ENCODE results near the gene ARL8A. TPM values are rescaled to one million over a fixed set of nuclear protein-coding genes. Genes with fewer than 3 reads are reported as not detected.
"Not testable (repeated sequence)": the region's sequence is repeated elsewhere in the genome, so short reads cannot be mapped to it uniquely, and the experiment has no call there.

Gene ARL8A
- total RNA-seq, 2 donors from 2014 or later: 18.1 to 21.0 TPM

DNA sequence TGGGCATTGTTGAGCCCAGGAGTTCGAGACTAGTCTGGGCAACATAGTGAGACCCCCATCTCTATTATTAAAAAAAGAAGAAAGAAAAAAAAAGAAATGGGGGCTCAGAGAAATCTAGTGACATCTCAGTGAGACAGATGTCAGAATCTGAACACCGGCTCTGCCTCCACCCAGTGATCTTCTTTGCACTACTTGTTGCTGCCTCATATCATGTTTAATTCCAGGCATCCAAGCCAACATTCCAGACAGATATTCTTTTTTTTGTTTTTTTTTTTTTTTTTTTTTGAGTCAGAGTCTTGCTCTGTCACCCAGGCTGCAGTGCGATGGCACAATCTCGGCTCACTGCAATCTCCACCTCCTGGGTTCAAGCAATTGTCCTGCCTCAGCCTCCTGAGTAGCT lies 5.0 kb upstream of the ARL8A start:
- ATAC-seq (no peak), DNase-seq (no peak)
- TF ChIP-seq, protein P1, sequence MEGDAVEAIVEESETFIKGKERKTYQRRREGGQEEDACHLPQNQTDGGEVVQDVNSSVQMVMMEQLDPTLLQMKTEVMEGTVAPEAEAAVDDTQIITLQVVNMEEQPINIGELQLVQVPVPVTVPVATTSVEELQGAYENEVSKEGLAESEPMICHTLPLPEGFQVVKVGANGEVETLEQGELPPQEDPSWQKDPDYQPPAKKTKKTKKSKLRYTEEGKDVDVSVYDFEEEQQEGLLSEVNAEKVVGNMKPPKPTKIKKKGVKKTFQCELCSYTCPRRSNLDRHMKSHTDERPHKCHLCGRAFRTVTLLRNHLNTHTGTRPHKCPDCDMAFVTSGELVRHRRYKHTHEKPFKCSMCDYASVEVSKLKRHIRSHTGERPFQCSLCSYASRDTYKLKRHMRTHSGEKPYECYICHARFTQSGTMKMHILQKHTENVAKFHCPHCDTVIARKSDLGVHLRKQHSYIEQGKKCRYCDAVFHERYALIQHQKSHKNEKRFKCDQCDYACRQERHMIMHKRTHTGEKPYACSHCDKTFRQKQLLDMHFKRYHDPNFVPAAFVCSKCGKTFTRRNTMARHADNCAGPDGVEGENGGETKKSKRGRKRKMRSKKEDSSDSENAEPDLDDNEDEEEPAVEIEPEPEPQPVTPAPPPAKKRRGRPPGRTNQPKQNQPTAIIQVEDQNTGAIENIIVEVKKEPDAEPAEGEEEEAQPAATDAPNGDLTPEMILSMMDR (IDR thresholded peaks at IDR 0.05): no peak
- no peak for TF ChIP-seq POLR2A (IDR thresholded peaks at IDR 0.05)
- no peak overlapping the region for H3K4me3 ChIP-seq
- H3K9me3 ChIP-seq: no peaks in the 10 kb centered on the region
- 84 to 89% methylated on average over 4 of the region's 4 CpGs for WGBS, 2 donors
- intact Hi-C loops (cut with DNase I): no loop called here
- no peak overlapping the region for H3K27ac ChIP-seq
- peaks cover 9% of the 10 kb centered on the region for H3K4me1 ChIP-seq
- H3K27me3 ChIP-seq: no peaks in the 10 kb centered on the region
- H3K36me3 ChIP-seq (replicated peaks in 1 of 2; ENCODE audit: insufficient read depth in 1 of 2, low read depth in 2 of 2): no peaks in the 10 kb centered on the region

DNA sequence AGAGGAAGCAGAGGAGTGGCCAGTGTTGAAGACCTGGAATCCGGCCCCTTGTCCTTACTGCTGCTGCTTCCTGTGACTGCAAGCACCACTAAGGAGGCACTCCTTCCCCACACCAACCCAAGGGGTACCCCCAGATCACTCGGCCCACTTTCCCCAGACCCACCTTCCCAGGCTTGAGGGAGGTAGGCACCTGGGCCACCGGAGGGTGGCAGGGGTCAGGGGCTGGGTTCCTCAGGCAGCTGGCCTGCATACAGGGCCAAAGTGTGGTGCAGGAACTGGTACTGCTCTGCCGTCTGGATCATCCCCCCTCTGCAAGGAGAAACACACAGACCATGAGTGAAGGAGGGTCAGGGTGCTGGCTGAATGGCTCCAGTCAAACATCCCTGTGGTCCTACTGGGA lies 3.9 kb upstream of the ARL8A start:
- 62 to 84% methylated on average over 2 to 4 of the region's 4 CpGs for WGBS, 2 donors
- intact Hi-C loops (cut with DNase I): no loop called here
- no peak for DNase-seq
- H3K9me3 ChIP-seq: no peaks in the 10 kb centered on the region
- TF ChIP-seq, protein P1 (IDR thresholded peaks at IDR 0.05): no peak
- no peak for TF ChIP-seq POLR2A (IDR thresholded peaks at IDR 0.05)
- H3K4me1 ChIP-seq: peaks cover 12% of the 10 kb centered on the region
- H3K27me3 ChIP-seq: no peaks in the 10 kb centered on the region
- no peaks in the 10 kb centered on the region for H3K36me3 ChIP-seq (replicated peaks in 1 of 2; ENCODE audit: insufficient read depth in 1 of 2, low read depth in 2 of 2)
- H3K27ac ChIP-seq: no peak overlapping the region
- ATAC-seq: no peak
- H3K4me3 ChIP-seq: no peak overlapping the region

DNA sequence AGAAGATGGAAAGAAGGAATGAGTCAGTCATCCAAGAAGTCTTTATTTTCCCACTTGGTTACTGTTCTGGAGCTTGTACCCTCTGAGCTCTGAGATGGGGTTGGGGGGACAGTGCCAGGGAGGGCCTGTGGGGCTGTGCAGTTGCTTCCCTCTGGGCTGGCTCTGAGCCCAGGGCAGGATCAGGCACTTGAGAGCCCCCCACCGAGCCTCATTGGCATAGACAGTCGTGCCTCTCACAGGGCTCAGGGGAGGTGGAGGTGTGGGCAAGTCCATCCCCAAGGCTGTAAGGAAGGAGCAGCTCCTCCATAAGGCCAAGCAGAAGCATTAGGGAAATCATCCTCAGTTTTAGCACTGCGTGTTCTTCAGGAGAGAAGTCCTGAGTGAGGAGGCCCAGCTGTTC lies 2.5 kb upstream of the ARL8A start:
- intact Hi-C loops (cut with DNase I): no loop called here
- 51 to 63% methylated on average over 3 of the region's 3 CpGs for WGBS, 2 donors
- TF ChIP-seq, protein P1 (IDR thresholded peaks at IDR 0.05): no peak
- no peak for TF ChIP-seq POLR2A (IDR thresholded peaks at IDR 0.05)
- H3K4me3 ChIP-seq: no peak overlapping the region
- no peaks in the 10 kb centered on the region for H3K36me3 ChIP-seq (replicated peaks in 1 of 2; ENCODE audit: insufficient read depth in 1 of 2, low read depth in 2 of 2)
- DNase-seq (no peak), ATAC-seq (no peak)
- peaks cover 24% of the 10 kb centered on the region for H3K4me1 ChIP-seq
- H3K9me3 ChIP-seq: no peaks in the 10 kb centered on the region
- H3K27me3 ChIP-seq: no peaks in the 10 kb centered on the region
- H3K27ac ChIP-seq: no peak overlapping the region

DNA sequence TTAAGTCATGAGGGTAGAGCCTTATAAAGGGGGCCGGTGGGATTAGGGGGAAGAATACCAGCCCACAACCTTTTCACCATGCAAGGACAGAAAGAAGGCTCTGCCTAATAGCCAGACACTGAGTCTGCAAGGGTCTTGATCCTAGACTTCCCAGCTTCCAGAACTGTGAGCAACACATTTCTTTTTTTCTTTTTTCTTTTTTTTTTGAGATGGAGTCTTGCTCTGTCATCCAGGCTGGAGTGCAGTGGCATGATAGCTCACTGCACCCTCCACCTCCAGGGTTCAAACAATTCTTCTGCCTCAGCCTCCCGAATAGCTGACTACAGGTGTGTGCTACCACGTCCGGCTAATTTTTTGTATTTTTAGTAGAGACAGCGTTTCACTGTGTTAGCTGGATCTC lies 1.7 kb upstream of the ARL8A start:
- no peak for ATAC-seq
- Histone ChIP-seq H3K36me3 (replicated peaks in 1 of 2; ENCODE audit: insufficient read depth in 1 of 2, low read depth in 2 of 2) (no peaks in the 10 kb centered on the region), H3K9me3 (no peaks in the 10 kb centered on the region), H3K27me3 (no peaks in the 10 kb centered on the region), H3K4me3 (no peak overlapping the region), H3K27ac (no peak overlapping the region), H3K4me1 (peaks cover 24% of the 10 kb centered on the region)
- intact Hi-C loops (cut with DNase I): no loop called here
- WGBS, 2 donors: 87 to 93% methylated on average over 5 of the region's 5 CpGs
- no peak for DNase-seq
- no peak for TF ChIP-seq POLR2A (IDR thresholded peaks at IDR 0.05)
- TF ChIP-seq, protein P1 (IDR thresholded peaks at IDR 0.05): no peak

DNA sequence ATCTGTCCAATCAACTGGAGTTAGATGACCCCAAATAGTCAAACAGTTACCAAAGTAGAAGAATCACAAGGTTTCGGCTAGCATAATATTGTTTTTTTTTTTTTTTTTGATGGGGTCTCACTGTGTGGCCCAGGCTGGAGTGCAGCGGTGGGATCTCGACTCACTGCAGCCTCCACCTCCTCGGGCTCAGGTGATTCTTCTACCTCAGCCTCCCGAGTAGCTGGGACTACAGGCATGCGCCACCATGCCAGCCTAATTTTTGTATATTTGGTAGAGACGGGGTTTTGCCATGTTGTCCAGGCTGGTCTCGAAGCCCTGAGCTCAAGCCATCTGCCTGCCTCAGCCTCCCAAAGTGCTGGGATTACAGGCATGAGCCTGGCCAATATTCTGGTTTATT lies 1.2 kb upstream of the ARL8A start:
- 92% methylated on average over 8 of the region's 8 CpGs for WGBS, 2 donors
- H3K9me3 ChIP-seq; H3K36me3 ChIP-seq (replicated peaks in 1 of 2; ENCODE audit: insufficient read depth in 1 of 2, low read depth in 2 of 2); intact Hi-C loops (cut with DNase I); H3K4me3 ChIP-seq; H3K27ac ChIP-seq; ATAC-seq; DNase-seq; H3K27me3 ChIP-seq: not testable (repeated sequence)
- peaks cover 24% of the 10 kb centered on the region for H3K4me1 ChIP-seq

Data from body of pancreas (tissue), 4 donors.